Measurements from ENCODE around the gene KLC3.
"Not testable (repeated sequence)": the region's sequence is repeated elsewhere in the genome, so short reads cannot be mapped to it uniquely, and the experiment has no call there.

KLC3 gene

GRCh38 chr19:45320997-45321775 is 19.4 kb upstream of the KLC3 start:
- DNase-seq: no peak

DNA sequence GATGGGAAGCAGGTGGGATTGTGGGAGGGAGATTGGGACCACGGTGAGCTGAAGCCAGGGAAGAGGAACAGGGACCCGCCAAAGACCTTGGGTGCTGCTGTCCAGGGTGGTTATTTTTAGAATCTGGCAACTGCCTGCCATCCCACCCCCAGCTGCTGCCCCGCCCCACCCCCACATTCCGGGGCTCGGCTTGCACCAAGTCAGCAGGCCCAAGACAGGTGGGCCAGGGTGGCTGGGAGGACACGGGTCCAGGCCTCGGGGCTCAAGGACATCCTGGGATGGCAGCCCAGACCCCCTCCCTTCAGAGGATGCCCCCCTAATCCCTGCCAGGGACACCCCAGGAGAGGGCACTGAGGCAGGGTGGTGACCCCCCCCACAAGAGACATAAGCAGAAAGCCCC is 18.7 kb upstream of the KLC3 start:
- DNase-seq: no peak

- no peak for DNase-seq
These were observed 18.2 kb upstream of the KLC3 start for GRCh38 chr19:45322311-45322710.

GRCh38 chr19:45322744-45323281 is 17.7 kb upstream of the KLC3 start, which contains the start of gene CKM:
Gene CKM, minus strand, starts transcription at chr19:45322875. Its CDS starts 3,162 bp downstream, at chr19:45319713.
- DNase-seq: no peak

DNA sequence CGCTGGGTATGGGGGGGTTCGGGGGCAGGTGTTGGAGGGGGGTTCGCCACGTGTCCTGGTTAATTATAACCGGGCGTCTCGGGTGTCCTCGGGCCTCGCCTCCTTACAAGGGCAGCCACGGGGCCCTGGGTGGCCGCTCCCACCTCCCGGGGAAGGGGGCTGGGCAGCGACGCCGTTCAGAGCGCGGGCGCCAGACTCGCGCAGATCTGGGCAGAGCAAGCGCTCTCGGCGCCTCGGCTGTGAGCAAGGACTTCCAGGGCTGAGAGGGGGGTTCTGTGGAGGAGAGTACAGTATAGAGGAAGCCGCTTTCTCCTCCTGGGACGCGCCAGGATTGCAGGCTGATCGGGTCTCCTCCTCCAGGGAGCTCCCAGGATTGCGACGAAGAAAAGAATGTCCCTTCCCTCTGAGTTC is 16.9 kb upstream of the KLC3 start:
- no peak for DNase-seq

DNA sequence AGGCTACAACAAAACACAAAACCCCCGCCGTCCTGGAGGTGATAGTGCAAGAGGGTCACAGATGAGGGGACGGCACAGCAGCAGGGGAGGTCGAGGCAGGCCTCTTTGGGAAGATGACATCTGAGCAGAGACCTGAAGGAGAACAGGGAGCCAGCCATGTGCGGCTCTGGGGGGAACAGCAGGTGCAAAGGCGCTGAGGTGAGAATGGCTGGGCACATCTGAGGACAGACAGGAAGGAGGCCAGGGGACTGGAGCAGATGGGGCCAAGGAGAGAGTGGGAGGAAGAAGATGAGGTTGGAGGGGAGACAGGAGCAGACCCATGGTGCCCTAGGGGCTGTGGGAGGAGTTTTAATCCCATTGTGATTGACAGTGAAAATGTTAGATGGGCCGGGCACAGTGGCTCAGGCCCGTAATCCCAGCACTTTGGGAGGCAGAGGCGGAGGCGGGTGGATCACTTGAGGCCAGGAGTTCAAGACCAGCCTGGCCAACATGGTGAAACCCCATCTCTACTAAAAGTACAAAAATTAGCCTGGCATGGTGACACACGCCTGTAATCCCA is 16.1 kb upstream of the KLC3 start:
- DNase-seq: no peak

DNA sequence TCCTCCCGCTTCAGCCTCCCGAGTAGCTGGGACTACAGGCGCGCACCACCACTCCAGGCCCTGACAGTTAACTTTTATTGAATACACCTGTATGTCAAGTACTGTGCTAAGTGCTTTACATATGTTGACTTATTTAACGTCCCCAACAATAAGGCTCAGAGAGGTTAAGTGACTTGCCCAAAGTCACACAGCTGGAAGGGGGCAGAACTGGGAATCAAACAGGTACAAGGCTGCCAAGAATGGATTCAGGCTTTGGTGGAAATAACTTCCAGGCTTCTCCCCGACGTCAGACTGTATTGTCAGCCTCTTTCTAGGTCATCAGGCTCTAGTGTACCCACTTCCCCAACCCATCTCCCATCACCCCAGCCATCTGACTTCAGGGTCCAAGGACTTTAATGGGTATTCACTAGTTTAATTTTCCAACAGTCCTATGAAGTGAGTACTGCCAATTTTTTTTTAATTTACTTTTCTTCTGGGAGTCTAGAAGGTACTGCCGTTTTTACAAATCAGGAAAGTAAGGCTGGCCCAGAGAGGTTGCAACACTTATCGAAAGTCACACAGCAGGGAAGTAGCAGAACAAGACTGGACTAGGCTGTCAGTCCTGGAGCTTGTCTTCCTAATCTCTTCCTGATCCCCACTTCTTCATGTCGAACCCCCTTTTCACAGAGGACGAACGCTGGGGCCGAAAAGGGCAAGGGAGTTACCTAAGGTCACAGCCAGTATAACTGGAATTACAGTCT is 13.0 kb upstream of the KLC3 start:
- DNase-seq: no peak

DNA sequence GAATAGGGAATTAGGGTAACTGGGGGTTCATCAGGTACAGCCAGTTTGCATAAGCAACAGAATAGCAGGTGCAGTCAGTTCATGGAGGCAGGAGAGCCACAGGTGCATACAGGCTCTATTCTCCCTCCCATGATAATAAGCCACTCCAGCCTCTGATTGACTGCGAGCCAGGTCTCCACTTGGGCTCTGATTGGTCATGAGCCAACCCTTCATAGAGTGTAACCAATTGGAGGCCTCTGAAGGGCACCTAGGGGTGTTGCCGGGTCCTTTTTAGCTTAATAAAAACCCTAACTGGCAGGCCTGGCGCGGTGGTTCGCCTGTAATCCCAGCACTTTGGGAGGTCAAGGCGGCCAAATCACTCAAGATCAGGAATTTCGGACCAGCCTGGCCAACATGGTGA is 9.1 kb upstream of the KLC3 start:
- DNase-seq: no peak

- DNase-seq: no peak
These were observed 6.8 kb upstream of the KLC3 start for GRCh38 chr19:45333609-45334303.

DNA sequence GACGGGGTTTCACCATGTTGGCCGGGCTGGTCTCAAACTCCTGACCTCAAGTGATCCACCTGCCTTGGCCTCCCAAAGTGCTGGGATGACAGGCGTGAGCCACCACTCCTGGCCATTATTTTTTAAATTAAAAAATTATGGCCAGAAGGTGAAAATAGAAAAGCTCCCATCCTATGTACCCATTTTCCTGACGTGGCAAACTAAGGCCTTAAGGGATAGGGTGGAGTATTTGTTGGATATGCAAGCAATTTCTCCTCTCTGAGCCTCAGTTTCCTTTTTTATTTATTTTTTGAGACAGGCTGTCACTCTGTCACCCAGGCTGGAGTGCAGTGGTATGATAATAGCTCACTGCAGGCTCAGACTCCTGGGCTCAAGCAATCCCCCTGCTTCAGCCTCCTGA is 5.7 kb upstream of the KLC3 start:
- not testable (repeated sequence) for DNase-seq

DNA sequence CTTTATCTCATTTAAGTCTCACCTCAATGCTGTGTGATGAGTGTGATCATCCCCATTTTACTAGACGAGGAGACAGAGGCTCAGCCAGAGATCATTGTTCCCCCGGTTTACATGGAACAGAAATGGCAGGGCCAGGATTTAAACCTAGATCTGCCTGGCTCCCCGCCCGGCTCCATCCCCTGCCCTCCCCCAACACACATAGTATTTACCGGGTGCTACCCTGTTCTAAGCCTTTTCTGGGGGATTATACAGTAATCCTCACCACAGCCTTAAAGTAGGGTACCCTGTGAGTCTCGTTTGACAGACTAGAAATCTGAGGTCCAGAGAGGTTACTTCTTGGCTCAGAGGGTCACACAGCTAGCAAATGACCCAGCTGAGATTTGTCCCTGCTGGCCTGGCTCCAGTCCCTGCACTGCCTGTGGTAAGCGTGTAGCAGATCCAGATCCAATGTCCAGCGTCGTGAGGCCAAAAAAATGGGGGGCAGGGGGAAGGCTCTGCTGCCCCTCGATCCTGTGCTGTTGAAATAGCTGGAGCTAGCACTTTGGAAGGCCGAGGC is 3.8 kb upstream of the KLC3 start:
- DNase-seq: no peak

DNA sequence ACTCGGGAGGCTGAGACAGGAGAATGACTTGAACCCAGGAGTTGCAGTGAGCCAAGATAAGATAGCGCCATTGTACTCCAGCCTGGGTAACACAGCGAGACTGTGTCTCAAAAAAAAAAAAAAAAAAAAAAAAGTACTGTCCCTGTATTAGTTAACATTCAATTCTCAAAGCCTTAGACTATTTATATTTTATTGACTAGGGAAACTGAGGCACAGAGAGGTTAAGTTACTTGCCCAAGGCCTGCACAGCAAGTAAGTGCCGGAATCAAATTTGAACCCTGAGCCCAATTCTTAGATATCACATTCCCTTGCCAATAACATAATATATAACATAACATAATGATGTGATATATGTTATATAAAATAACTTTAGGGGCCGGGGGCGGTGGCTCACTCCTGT is 921 bp upstream of the KLC3 start:
- DNase-seq: no peak

DNA sequence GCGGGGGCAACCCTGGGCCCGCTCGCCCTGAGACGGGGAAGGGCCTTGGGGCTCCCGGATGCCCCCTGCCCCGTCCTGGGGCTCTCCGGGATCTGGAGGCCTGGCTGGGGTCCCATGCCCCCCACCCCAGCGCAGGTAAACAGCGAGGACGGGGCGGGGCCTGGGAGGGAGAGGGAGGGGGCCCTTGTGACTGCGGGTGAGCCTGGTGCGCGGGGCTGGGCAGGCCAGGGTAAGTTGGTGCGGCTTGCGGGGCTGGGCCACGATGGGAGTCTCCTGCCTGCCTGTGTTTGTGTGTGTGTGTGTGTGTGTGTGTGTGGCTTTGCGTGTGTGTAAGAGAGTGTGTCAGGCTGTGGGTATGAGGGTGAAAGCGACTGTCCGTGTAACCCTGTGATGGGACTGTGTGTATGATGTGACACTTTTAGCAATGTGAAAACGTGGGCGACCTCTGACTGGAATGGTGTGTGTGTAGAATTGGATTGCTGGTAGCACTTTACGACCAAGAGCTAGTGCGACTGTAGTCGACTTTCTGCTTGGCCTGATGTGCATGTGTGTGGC is 426 bp downstream of the KLC3 start:
- no peak for DNase-seq

- no peak for DNase-seq
These were observed 2.4 kb downstream of the KLC3 start for GRCh38 chr19:45342911-45343310.

DNA sequence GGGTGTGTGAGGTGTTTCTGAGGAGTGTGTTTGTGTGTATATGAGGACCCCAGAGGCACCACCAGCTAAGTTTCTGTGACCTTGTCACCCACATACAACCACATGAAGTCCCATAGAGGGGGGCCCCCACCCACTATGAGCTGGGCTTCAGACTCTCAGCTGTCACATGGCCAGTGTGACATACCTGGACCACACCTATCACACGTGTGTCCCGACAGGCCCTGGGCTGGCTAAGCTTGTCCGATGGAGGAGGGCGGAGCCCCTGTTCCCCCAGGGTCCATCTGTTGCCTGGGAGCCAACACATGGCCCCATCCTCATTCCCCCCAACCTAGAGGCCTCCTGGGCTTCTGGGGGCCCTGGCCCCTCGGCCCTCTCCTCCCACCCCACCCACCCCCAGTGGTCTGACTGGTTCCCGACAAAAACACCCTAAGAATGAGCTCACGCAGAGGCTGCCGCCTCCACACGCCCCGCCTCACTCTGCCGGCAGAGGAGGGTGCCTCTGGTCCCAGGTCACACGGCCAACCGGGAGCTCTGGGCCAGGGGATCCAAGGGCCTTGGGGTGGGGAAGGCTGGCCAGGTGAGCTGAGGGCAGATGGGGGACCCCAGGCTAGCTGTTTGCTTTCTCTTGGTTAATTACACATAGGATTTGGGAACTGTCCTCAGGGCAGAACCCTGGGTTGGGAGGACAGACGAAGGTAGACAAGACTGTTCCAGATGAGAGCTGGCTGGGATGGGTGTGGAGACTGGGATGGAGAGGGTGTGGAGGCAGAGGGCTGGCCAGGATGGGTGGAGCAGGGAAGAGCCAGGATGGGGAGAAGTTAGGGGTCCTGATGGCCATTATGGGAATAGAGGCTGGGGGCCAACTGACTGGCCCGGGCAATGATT is 4.3 kb downstream of the KLC3 start:
- no peak for DNase-seq

- no peak for DNase-seq
These were observed 4.9 kb downstream of the KLC3 start for GRCh38 chr19:45345506-45345860.

GRCh38 chr19:45346449-45346848 is 5.9 kb downstream of the KLC3 start:
- no peak for DNase-seq

DNA sequence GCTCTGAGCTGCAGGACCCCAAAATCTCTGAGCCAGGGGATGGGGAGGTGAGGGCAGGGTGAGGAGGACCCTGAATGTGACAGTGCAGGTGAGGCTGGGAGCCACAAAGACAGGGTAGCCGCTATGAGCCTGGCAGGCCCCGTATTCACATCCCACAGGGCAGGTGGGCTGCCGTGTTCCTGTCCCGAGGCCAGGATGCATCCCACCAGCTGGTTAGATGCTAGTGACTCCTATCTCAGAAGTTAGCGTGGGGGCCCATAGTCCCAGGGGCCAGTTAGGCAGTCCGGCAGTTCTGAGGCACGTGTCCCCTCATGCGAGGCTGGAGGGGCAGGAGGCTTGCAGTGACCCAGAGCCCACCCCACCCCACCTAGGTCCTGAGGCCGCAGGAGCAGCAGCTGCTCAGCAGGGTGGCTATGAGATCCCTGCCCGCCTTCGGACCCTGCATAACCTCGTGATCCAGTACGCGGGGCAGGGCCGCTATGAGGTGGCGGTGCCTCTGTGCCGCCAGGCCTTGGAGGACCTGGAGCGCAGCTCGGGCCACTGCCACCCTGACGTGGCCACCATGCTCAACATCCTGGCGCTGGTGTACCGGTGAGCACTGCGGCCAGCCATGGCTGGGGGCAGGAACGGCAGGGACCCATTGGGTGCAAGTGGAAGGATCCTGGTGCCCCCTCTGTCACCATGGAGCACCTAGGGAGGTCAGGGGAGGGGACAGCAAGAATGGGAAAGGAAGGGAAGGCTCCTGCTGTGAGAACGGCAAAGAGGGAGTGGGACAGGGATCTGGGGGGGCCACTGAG is 7.2 kb downstream of the KLC3 start:
- DNase-seq: no peak

DNA sequence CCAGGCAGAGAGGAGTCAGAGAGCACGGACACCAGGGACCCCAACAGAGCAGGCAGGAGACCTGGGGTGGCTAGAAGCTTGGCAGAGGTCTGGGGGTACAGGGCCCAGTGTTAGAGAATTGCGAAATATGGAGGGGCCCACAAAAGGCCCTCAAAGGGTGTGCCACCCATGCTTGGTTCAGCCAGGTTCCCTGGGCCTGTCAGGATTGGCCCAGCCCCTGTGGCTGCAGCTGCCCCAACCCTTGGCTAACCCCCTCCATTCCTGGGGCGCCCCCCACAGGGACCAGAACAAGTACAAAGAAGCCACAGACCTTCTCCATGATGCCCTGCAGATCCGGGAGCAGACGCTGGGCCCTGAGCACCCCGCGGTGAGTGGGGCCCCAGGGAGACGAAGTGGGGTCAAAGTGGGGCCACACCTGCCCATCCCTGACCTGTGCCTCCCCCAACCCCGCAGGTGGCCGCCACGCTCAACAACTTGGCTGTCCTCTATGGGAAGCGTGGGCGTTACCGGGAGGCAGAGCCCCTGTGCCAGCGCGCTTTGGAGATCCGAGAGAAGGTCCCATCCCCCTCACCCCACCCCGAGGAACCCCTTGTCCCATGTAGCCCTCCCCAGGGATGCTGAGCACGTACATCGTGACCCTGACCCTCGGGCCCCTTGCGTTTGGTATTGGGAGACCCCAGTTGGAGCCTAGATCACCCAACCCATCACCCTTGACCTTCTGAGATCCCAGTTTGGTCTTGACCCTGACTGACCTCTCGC is 8.0 kb downstream of the KLC3 start:
- no peak for DNase-seq

DNA sequence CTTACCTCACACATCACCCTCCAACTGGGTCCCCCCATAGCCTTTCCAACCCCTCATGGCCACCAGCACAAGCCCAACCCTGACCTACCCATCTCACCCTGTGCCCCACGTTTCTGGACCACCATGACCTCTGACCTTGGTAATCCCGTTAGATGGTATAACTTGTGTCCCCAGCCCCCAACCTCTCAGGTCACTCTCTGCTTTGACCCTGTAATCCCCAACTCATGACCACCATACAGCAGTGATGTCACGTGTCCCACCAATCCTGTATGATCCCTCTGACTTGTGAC is 8.5 kb downstream of the KLC3 start:
- DNase-seq: no peak
